Smooth muscle cell (in vitro differentiated cells): ENCODE data around the gene NPDC1. TPM values are rescaled to one million over a fixed set of nuclear protein-coding genes. Genes with fewer than 3 reads are reported as not detected.

ENCODE experiments used
- DNase-seq: peaks from one replicate; lab custom pipeline; 2025; ENCODE audit not compliant: unreplicated experiment; lab: John Stamatoyannopoulos, UW
- H2AFZ ChIP-seq: fragments of 200-600 bp; sonication (generic); 2 replicates; pipeline ENCODE4 v1.6.0; 2016; ENCODE audit warnings: antibody characterized with exemption, low read depth, mild to moderate bottlenecking
- H3F3A ChIP-seq: fragments of 200-600 bp; sonication (generic); 2 replicates; pipeline ENCODE4 v1.6.0; 2017; ENCODE audit warnings: antibody characterized with exemption, low read depth
- H3K27ac ChIP-seq: fragments of 200-600 bp; sonication (generic); 2 replicates; pipeline ENCODE4 v1.5.1; 2016; ENCODE audit warnings: low read depth, mild to moderate bottlenecking
- H3K27me3 ChIP-seq: fragments of 200-600 bp; sonication (generic); 2 replicates; pipeline ENCODE4 v1.6.1; 2016; ENCODE audit warnings: low read depth, mild to moderate bottlenecking
- H3K36me3 ChIP-seq: fragments of 200-600 bp; sonication (generic); 2 replicates; pipeline ENCODE4 v1.5.1; 2016; ENCODE audit warnings: low read depth
- H3K4me1 ChIP-seq: fragments of 200-600 bp; sonication (generic); 2 replicates; pipeline ENCODE4 v1.5.1; 2016; ENCODE audit warnings: low read depth
- H3K4me2 ChIP-seq: fragments of 200-600 bp; sonication (generic); 2 replicates; pipeline ENCODE4 v1.6.0; 2016; ENCODE audit warnings: mild to moderate bottlenecking
- H3K4me3 ChIP-seq: fragments of 200-600 bp; sonication (generic); 2 replicates; pipeline ENCODE4 v1.5.1; 2016; ENCODE audit warnings: mild to moderate bottlenecking
- H3K79me2 ChIP-seq: fragments of 200-600 bp; sonication (generic); 2 replicates; pipeline ENCODE4 v1.6.0; 2016; ENCODE audit warnings: low read depth, mild to moderate bottlenecking
- H3K9ac ChIP-seq: fragments of 200-600 bp; sonication (generic); 2 replicates; pipeline ENCODE4 v1.6.0; 2016; ENCODE audit warnings: low read depth
- H3K9me3 ChIP-seq: fragments of 200-600 bp; sonication (generic); replicated peaks from 2 replicates; pipeline ENCODE4 v1.5.1; 2016; ENCODE audit warnings: low read depth
- H4K20me1 ChIP-seq: fragments of 200-600 bp; sonication (generic); 2 replicates; pipeline ENCODE4 v1.6.0; 2016; ENCODE audit warnings: low read depth
- WGBS: methylation state at CpG from one replicate; pipeline ENCODE4 v1.1.7; 2016; ENCODE audit warnings: low lambda C conversion rate; 5-methylcytosine and 5-hydroxymethylcytosine counted together
- polyA plus RNA-seq: library from polyadenylated mRNA; unstranded; fragments of >200 nt; fragmentation: Nextera tagmentation; extraction: Ambion mirVana; gene quantifications from 2 replicates; pipeline ENCODE4 v1.2.1, GENCODE V29; 2016
- total RNA-seq: library from RNA; depleted of rRNA; stranded (reverse); fragments of >200 nt; gene quantifications from 2 replicates; pipeline ENCODE4 v1.2.3, GENCODE V29; 2014
- TF ChIP-seq, protein P1 (sequence below): fragments of 200-600 bp; sonication (generic); IDR thresholded peaks from 2 replicates; pipeline ENCODE4 v1.5.1; 2017; ENCODE audit warnings: borderline replicate concordance, mild to moderate bottlenecking, antibody characterized with exemption; ENCODE audit not compliant: insufficient read depth, poor library complexity, severe bottlenecking

The NPDC1 gene
- total and polyA plus RNA-seq, 2 experiments from 2014 or later = 9.9 to 19.3 TPM

DNA sequence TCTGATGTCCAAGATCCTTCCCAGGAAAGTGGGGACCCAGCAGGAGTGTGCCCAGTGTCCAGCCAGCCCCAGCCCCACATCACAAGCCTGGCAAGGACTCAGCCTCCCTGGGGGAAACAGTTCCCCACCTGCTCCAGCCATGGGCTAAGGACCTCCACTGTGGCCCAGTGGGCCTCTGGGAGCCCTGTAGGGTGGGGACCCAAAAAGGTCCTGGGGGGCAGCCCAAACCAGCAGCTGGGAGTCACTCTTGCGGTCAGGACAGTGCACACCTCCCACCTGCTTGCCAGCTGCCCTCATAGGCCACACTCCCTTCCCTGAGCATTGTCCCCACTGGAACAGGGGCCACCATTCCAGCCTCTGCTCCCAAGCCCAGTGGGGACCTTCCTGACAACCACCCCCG is 19.6 kb downstream of the NPDC1 start:
- H3K27ac ChIP-seq = no peak overlapping the region
- H4K20me1 ChIP-seq = peaks cover 5% of the 10 kb centered on the region
- no peaks in the 10 kb centered on the region for H3K27me3 ChIP-seq
- peaks cover 14% of the 10 kb centered on the region for H3K4me1 ChIP-seq
- no peak overlapping the region for H3K9ac ChIP-seq
- no peak for DNase-seq
- H3K36me3 ChIP-seq = no peaks in the 10 kb centered on the region
- H3K9me3 ChIP-seq = no peaks in the 10 kb centered on the region
- WGBS = 93% methylated on average over 2 of the region's 2 CpGs
- no peak overlapping the region for H3K4me2 ChIP-seq
- no peaks in the 10 kb centered on the region for H3F3A ChIP-seq
- H2AFZ ChIP-seq = no peak overlapping the region
- no peak overlapping the region for H3K4me3 ChIP-seq
- no peaks in the 10 kb centered on the region for H3K79me2 ChIP-seq
- TF ChIP-seq, protein P1, sequence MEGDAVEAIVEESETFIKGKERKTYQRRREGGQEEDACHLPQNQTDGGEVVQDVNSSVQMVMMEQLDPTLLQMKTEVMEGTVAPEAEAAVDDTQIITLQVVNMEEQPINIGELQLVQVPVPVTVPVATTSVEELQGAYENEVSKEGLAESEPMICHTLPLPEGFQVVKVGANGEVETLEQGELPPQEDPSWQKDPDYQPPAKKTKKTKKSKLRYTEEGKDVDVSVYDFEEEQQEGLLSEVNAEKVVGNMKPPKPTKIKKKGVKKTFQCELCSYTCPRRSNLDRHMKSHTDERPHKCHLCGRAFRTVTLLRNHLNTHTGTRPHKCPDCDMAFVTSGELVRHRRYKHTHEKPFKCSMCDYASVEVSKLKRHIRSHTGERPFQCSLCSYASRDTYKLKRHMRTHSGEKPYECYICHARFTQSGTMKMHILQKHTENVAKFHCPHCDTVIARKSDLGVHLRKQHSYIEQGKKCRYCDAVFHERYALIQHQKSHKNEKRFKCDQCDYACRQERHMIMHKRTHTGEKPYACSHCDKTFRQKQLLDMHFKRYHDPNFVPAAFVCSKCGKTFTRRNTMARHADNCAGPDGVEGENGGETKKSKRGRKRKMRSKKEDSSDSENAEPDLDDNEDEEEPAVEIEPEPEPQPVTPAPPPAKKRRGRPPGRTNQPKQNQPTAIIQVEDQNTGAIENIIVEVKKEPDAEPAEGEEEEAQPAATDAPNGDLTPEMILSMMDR = no peak

DNA sequence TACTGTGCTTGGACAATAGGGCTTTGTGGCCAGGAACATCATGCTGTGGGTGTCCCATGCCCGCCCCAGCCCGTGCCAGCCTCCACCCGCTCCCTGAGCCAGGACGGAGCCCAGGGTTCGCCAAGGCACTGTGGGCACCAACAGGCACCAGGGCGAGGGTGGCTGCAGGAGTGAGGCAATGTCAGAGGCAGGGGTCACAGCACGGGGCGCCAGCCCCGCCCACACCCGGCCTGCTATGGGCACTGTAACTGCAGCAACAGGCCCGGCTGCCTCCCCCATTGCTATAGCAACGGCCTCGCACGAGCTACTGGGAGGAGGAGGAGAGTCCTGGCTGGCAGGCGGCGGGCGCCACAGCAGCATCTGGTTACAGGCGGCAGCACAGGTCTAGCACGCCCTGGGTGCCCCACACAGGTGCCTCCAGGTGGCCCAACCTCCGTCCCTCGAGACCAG is 20.4 kb downstream of the NPDC1 start:
- H3K4me3 ChIP-seq = no peak overlapping the region
- no peaks in the 10 kb centered on the region for H3F3A ChIP-seq
- no peak overlapping the region for H3K27ac ChIP-seq
- no peaks in the 10 kb centered on the region for H3K9me3 ChIP-seq
- no peaks in the 10 kb centered on the region for H3K79me2 ChIP-seq
- 92% methylated on average over 21 of the region's 21 CpGs for WGBS
- H3K9ac ChIP-seq = no peak overlapping the region
- H3K27me3 ChIP-seq = no peaks in the 10 kb centered on the region
- no peaks in the 10 kb centered on the region for H3K36me3 ChIP-seq
- DNase-seq = no peak
- H3K4me1 ChIP-seq = peaks cover 14% of the 10 kb centered on the region
- no peak overlapping the region for H3K4me2 ChIP-seq
- no peak overlapping the region for H2AFZ ChIP-seq
- peaks cover 5% of the 10 kb centered on the region for H4K20me1 ChIP-seq
- TF ChIP-seq, protein P1 = no peak

DNA sequence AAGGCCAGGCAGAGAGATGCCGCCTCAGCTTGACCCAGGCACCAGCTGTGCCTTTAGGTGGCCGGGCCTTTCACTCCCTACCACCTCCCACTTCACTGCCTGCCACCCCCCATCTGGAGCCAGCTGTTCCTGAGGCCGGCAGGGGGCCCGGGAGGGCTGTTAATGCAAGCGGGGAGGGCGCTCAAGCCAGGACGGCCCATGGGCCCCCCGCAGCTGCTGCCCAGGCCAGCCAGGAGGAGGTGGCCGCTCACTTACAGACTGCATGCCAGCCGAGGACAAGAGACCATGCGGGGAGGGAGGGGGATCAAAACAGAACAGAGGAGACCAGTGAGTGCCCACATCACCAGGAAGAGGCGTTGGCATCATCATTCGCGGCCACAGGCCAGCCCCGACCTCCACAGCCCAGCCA is 22.4 kb downstream of the NPDC1 start:
- TF ChIP-seq, protein P1 = no peak
- WGBS = 91% methylated on average over 15 of the region's 15 CpGs
- H3K4me3 ChIP-seq = no peak overlapping the region

DNA sequence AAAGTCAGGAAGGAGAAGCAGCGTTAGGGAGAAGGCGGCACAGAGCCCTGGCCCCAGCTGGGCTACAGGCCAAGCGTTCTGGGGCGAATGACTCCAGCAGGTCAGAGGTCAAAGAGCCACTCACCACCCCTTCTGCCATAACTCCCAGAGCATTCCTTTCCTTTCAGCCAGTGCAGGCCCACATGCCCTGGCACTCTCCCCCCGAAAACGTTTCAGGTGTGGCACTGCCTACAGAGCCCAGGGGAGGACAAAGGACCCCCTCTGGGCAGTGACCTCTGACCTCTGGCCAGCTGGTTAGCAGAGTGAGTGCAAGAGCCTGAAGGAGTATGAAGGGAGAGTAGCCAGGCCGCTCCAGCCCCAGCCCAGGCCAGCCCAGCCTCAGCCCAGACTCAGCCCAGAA is 22.8 kb downstream of the NPDC1 start:
- peaks cover 5% of the 10 kb centered on the region for H3K4me1 ChIP-seq
- H3K27ac ChIP-seq = no peak overlapping the region
- H3K36me3 ChIP-seq = no peaks in the 10 kb centered on the region
- H3K4me3 ChIP-seq = no peak overlapping the region
- no peak overlapping the region for H3K9ac ChIP-seq
- H3K27me3 ChIP-seq = no peaks in the 10 kb centered on the region
- no peaks in the 10 kb centered on the region for H3F3A ChIP-seq
- 86% methylated on average over 7 of the region's 7 CpGs for WGBS
- no peak for DNase-seq
- H3K4me2 ChIP-seq = no peak overlapping the region
- TF ChIP-seq, protein P1 = no peak
- H4K20me1 ChIP-seq = peaks cover 5% of the 10 kb centered on the region
- H3K79me2 ChIP-seq = no peaks in the 10 kb centered on the region
- H2AFZ ChIP-seq = no peak overlapping the region
- no peaks in the 10 kb centered on the region for H3K9me3 ChIP-seq

More for the DNA sequence above, 22.4 kb downstream of the NPDC1 start:
- H3K79me2 ChIP-seq = no peaks in the 10 kb centered on the region
- peaks cover 5% of the 10 kb centered on the region for H4K20me1 ChIP-seq
- no peak overlapping the region for H3K9ac ChIP-seq
- H3K36me3 ChIP-seq = no peaks in the 10 kb centered on the region
- no peak for DNase-seq
- H3K27me3 ChIP-seq = no peaks in the 10 kb centered on the region
- H3K9me3 ChIP-seq = no peaks in the 10 kb centered on the region
- H3K4me1 ChIP-seq = peaks cover 7% of the 10 kb centered on the region
- H3K27ac ChIP-seq = no peak overlapping the region
- no peak overlapping the region for H2AFZ ChIP-seq
- no peaks in the 10 kb centered on the region for H3F3A ChIP-seq
- no peak overlapping the region for H3K4me2 ChIP-seq
